SKM-1 (cell line): Measurements from ENCODE around the gene ARNT2.

Experiments used
- DNase-seq: peaks from one replicate; lab custom pipeline; 2025; ENCODE audit not compliant: unreplicated experiment; lab: John Stamatoyannopoulos, UW

ARNT2 gene

GRCh38 chr15:80405970-80406369 lies 1.8 kb downstream of the ARNT2 start:
- DNase-seq = no peak

DNA sequence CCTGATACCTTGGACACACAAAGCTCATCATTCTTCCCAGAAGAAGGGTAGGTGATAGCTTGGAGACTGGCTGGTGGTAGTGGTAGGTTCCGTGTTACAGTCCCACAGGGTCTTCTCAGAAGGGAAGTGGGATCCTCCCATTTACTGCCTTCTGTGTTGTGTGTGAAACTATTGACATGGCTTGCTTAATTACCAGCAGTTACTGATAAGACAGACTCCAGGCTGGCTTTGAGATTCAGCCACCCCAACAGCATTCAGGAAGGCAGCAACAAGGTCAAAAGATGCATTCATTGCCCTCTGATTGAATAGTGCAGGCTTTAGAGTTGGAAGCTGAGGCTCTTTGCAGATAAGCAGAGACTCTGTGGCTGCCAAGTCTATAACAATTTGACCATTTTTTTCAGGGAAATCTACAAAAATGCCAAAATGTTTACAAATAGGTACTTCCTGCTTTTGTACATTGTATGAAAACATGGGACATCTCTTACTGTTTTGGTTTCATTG lies 7.7 kb downstream of the ARNT2 start:
- DNase-seq = no peak

GRCh38 chr15:80414546-80415357 lies 10.6 kb downstream of the ARNT2 start:
- no peak for DNase-seq

DNA sequence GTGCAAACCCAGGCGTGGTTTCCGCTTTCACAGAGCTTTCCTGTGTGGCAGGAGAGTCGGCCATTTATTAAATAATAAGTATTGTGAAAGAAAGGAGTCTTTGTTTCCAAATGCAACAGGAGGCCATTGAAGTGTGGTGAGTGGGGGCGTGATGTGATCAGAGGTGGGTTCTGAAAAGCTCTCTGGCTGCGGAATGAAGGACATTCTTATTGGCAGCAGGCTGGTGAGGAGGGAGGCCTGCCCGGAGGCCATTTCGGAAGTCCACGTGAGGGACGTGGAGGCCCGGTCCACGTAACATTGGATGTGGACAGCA lies 11.1 kb downstream of the ARNT2 start:
- no peak for DNase-seq

- no peak for DNase-seq
These were observed 12.5 kb downstream of the ARNT2 start for GRCh38 chr15:80416702-80417101.

GRCh38 chr15:80418892-80419537 lies 14.8 kb downstream of the ARNT2 start:
- DNase-seq = no peak

GRCh38 chr15:80419546-80419945 lies 15.4 kb downstream of the ARNT2 start:
- no peak for DNase-seq

DNA sequence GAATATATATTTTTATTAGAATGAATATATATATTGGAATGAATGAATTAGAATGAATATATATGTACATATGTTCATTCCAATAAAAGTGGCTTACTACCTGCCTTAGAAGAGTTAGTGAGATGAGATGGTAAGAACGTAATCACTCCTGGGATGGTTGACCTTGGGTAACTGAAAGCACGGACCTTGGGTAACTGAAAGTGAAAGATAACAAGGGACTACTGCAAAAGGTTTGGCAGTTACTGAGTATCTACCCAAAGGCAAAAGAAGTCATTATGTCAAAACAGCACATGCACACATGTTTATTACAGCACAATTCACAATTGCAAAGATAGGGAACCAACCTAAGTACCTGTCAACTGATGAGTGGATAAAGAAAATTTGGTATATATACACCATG lies 16.5 kb downstream of the ARNT2 start:
- DNase-seq = no peak

DNA sequence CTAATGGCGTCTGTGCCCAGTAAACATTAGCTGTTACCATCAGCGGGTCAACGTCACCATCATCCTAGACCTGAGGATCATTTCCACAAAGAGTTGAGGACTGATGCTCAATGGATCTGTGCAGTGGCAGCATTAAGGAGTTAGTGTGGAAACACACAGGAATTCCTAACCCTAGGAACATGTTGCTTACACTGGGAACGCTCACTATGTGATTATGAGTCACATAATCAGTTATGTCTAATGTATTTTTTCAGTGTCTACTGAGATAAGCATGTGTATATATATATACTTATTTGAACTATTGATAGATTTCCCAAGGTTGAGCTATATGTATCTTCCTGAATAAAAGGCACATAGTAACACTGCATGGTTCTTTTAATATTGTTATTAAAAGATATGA lies 19.0 kb downstream of the ARNT2 start:
- DNase-seq = no peak

DNA sequence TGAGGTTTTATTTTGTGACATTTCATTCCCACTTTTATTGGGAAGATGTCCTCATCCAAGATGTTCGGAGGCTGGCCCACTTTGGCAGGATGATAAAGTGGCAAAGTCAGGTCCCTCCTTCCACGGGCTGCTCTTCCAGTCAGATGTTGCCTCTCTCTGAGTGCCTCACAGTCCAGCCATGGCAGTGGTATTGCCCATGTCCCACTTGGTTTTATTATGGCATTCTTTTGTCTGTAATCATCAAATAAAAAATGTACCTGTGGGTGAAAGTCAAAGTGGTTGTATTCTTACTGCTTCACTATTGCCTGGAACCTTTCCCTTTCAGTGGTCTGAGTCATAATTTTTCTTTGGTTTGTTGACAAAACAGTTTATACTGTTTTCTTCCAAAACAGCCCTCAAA lies 20.2 kb downstream of the ARNT2 start:
- no peak for DNase-seq

GRCh38 chr15:80426316-80426715 lies 22.1 kb downstream of the ARNT2 start:
- DNase-seq = no peak

DNA sequence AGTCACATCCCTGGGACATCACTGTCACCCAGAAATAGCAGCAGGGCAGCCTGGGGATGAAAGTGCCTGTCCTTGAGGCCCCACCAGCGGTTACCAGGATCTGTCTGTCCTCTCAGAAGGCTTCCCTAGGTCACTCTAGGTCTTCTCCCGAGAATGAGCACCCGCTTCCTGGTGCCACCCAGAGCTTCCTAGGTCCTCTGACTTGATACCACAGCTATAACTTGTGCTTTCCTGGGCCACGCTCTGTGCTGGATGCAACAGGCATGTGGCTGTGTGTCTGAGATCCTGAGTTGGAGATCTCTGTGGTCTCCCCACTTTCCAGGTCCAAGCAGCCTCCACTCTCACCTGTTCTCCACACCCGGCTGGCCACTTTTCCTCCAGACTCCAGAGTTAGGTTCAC lies 25.8 kb downstream of the ARNT2 start:
- no peak for DNase-seq

GRCh38 chr15:80431635-80432344 lies 27.6 kb downstream of the ARNT2 start:
- DNase-seq = no peak

- no peak for DNase-seq
These were observed 28.1 kb downstream of the ARNT2 start for GRCh38 chr15:80432345-80432702.

GRCh38 chr15:80433836-80434235 lies 29.7 kb downstream of the ARNT2 start:
- no peak for DNase-seq

GRCh38 chr15:80434926-80435720 lies 30.9 kb downstream of the ARNT2 start:
- DNase-seq = peak; percentile 27

DNA sequence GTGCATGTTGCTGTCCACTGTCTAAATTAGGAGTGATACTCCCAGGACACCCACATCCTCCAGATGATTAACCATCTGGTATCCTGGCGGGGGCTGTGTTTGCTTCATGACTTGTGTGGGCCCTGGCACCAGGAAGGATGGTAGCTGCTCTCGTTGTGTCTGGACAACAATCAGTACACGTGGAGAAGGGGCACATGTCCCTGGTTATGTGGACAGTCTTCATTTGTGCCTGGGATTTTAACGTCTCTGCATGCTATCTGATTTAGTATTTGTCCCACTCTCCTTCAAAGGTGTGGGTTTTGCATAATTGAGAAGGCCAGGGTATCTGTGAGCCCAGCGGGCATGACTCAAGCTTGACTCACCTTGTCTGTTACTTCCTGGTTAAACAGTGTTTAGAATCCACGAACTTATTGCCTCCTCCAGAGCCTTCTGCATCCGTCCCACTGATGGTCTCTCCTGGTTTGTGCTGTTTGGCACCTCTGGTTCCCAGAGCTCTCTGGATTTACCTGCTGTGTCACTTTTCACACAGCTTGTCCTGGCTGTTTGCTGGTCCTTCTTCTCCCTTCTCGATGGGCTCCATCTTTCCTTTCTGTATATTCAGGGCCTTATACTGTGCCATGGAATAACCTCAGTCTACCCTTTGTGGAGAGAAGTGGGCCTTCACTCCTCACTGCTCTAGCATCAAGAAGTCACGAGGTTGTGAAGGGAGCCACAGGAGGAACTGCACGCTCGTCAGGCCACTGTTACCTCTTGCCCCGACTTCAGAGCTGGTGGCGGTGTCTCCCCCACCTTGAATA lies 32.5 kb downstream of the ARNT2 start:
- no peak for DNase-seq

DNA sequence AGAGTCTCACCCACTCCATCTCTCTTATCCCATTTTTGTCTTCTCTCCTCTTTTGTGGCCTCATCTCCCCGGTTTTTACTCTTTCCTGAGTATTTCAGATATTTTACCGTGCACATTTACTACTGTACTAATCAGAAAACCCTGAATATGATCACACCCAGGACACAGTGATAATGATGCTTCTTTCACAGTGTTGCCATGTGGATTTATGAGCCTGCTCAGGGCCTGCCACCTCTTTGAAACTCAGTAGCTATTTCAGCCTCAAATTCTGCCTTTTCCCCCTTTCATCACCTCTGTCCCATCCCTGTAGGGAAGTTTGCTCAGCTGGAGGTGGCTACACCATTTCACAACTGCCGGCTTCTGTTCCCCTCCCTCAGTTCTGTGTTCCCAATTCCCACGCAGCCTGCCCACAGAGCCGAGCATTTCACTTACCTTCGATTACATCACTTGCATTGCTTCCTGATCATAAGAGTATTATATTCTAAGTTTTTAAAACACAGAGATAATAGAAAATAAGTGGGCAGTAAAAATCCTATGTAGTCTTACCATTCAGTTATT lies 33.2 kb downstream of the ARNT2 start:
- peak; percentile 16 for DNase-seq

DNA sequence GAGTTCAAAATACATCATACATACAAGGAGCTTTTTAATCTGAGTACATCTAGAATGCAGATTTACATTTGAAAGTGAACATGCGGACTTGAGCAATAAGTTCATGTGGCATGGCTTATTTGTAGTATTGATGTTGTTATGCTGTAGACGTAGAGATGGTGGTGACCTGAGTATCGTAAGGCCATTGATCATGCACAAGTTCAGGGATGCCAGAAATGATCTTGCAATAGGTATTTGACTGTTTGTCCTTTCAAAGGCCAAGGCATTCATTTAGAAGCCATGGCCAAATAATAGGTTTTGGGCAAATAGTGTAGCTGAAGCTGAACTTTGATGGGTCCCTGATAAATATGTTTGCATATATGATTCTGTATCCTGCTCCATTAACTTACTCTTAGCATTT lies 35.0 kb downstream of the ARNT2 start:
- no peak for DNase-seq

GRCh38 chr15:80440024-80440423 lies 35.8 kb downstream of the ARNT2 start:
- no peak for DNase-seq
